HCT116 (cell line): Measurements from ENCODE around the gene TNN. TPM values are rescaled to one million over a fixed set of nuclear protein-coding genes. Genes with fewer than 3 reads are reported as not detected.

Experiments
- ATAC-seq: fragments of 200-7000 bp; cut with Tn5 transposase; 2 replicates; pipeline ENCODE4 v1.9.1; 2020; ENCODE audit warnings: mild to moderate bottlenecking, moderate library complexity
- BruUV-seq: library from RNA; stranded (reverse); fragments of 400-500 nt; replicated peaks from 2 replicates; lab custom pipeline; 2021; lab: Mats Ljungman, UMichigan
- CTCF ChIA-PET: fragments of 300-600 bp; sonication (Branson Sonifier 250); formaldehyde crosslinking; loops from one replicate; lab custom pipeline; 2021; ENCODE audit warnings: antibody characterized with exemption; lab: Charles Lee
- POLR2A ChIA-PET: fragments of 300-600, 350-600 bp; sonication (Branson Sonifier 250); formaldehyde crosslinking; loops from one replicate; lab custom pipeline; 2021; ENCODE audit warnings: antibody characterized with exemption; lab: Charles Lee
- RAD21 ChIA-PET, 2 experiments: fragments of 300-600 bp; sonication (Branson Sonifier 250); formaldehyde crosslinking; loops; one replicate each; lab custom pipeline; 2023; ENCODE audit warnings: low total read pairs in 2 of 2; ENCODE audit not compliant: uncharacterized antibody in 2 of 2, unreplicated experiment in 2 of 2, low non-redundant PET in 1 of 2; lab: Charles Lee
- DNase-seq: peaks from one replicate; pipeline ENCODE4 v3.0.0-alpha.2; 2010; ENCODE audit warnings: low read depth, low spot score
- H2AFZ ChIP-seq: fragments of 200-600 bp; shearing (Covaris generic), sonication (generic); 2 replicates; pipeline ENCODE4 v1.6.1; 2017; ENCODE audit warnings: low read depth, mixed run types, mixed read lengths, antibody characterized with exemption, low read length; ENCODE audit not compliant: poor library complexity, severe bottlenecking
- H3K27ac ChIP-seq: 2 replicates; pipeline ENCODE4 v1.5.1; 2012; ENCODE audit warnings: low read depth, low read length
- H3K27me3 ChIP-seq: fragments of 200-600 bp; sonication (generic); 2 replicates; pipeline ENCODE4 v1.6.1; 2016; ENCODE audit warnings: mixed run types, low read length, mixed read lengths; ENCODE audit not compliant: insufficient read depth
- H3K36me3 ChIP-seq, 2 experiments: fragments of 200-500 bp in 1 of 2; fragments of 200-600 bp in 1 of 2; sonication (Bioruptor generic) in 1 of 2; sonication (generic) in 1 of 2; 2 replicates each; pipeline versions ENCODE4 v1.5.1 to v1.6.1; 2014 to 2016; ENCODE audit warnings: low read length in 2 of 2, inconsistent platforms in 1 of 2, mixed read lengths in 1 of 2, mixed run types in 1 of 2; ENCODE audit not compliant: insufficient read depth in 2 of 2, control insufficient read depth in 1 of 2
- H3K4me1 ChIP-seq, 2 experiments: fragments of 200-600 bp in 1 of 2; sonication (generic) in 1 of 2; 2 replicates each; pipeline versions ENCODE4 v1.5.1 to v1.6.1; 2012 to 2017; ENCODE audit warnings: low read length in 2 of 2, inconsistent platforms in 1 of 2, mild to moderate bottlenecking in 1 of 2, mixed read lengths in 1 of 2, mixed run types in 1 of 2, moderate library complexity in 1 of 2; ENCODE audit not compliant: insufficient read depth in 2 of 2, control insufficient read depth in 1 of 2
- H3K4me2 ChIP-seq: fragments of 200-600 bp; sonication (generic); 2 replicates; pipeline ENCODE4 v1.6.1; 2017; ENCODE audit warnings: mixed run types, low read length, mixed read lengths
- H3K4me3 ChIP-seq, 2 experiments: fragments of 200-600 bp in 1 of 2; sonication (generic) in 1 of 2; replicated peaks in 1 of 2; 2 replicates each; pipeline ENCODE4 v1.5.1; 2011 to 2016; ENCODE audit warnings: low read length in 2 of 2, control low read depth in 1 of 2, low read depth in 1 of 2, mild to moderate bottlenecking in 1 of 2, mixed read lengths in 1 of 2, mixed run types in 1 of 2
- H3K79me2 ChIP-seq: fragments of 200-600 bp; sonication (generic); 2 replicates; pipeline ENCODE4 v1.6.1; 2017; ENCODE audit warnings: mild to moderate bottlenecking, mixed run types, low read length, moderate library complexity, mixed read lengths; ENCODE audit not compliant: insufficient read depth
- H3K9ac ChIP-seq: fragments of 200-600 bp; sonication (generic); 2 replicates; pipeline ENCODE4 v1.6.1; 2016; ENCODE audit warnings: low read length, mixed read lengths
- H3K9me2 ChIP-seq: fragments of 200-600 bp; sonication (generic), shearing (Covaris generic); 2 replicates; pipeline ENCODE4 v1.6.1; 2017; ENCODE audit warnings: mixed run types, mild to moderate bottlenecking, moderate library complexity; ENCODE audit not compliant: insufficient read depth
- H3K9me3 ChIP-seq, 2 experiments: fragments of 200-500 bp in 1 of 2; fragments of 200-600 bp in 1 of 2; sonication (Bioruptor generic) in 1 of 2; sonication (generic) in 1 of 2; 2 replicates each; pipeline ENCODE4 v1.6.1; 2014 to 2017; ENCODE audit warnings: low read length in 2 of 2, mixed read lengths in 2 of 2, inconsistent platforms in 1 of 2, low read depth in 1 of 2, mild to moderate bottlenecking in 1 of 2, mixed run types in 1 of 2, moderate library complexity in 1 of 2; ENCODE audit not compliant: control insufficient read depth in 1 of 2, insufficient read depth in 1 of 2
- H4K20me1 ChIP-seq: fragments of 200-600 bp; sonication (generic), shearing (Covaris generic); 2 replicates; pipeline ENCODE4 v1.6.1; 2017; ENCODE audit warnings: mixed run types, mild to moderate bottlenecking, moderate library complexity; ENCODE audit not compliant: insufficient read depth
- CEBPB ChIP-seq: IDR thresholded peaks from 2 replicates; pipeline ENCODE4 v1.6.1; 2012; ENCODE audit warnings: low read depth
- CTCF ChIP-seq, 3 experiments: fragments of 200-600 bp in 1 of 3; sonication (generic) in 1 of 3; IDR thresholded peaks in 2 of 3; conservative IDR thresholded peaks in 1 of 3; 2 replicates each; pipeline ENCODE4 v1.5.1; 2012 to 2017; ENCODE audit warnings: low read depth in 2 of 3, low read length in 2 of 3, antibody characterized with exemption in 1 of 3, borderline replicate concordance in 1 of 3, control low read depth in 1 of 3, mild to moderate bottlenecking in 1 of 3, mixed read lengths in 1 of 3, mixed run types in 1 of 3, moderate library complexity in 1 of 3; ENCODE audit not compliant: insufficient read depth in 1 of 3
- ELF1 ChIP-seq: IDR thresholded peaks from 2 replicates; pipeline ENCODE4 v1.6.1; 2012; ENCODE audit warnings: low read depth, borderline replicate concordance
- EZH2 ChIP-seq: fragments of 200-600 bp; sonication (generic); IDR thresholded peaks from 2 replicates; pipeline ENCODE4 v1.6.1; 2017; ENCODE audit warnings: antibody characterized with exemption, mixed run types
- EZH2phosphoT487 ChIP-seq: fragments of 200-600 bp; IDR thresholded peaks from 2 replicates; pipeline ENCODE4 v1.6.1; 2018; ENCODE audit warnings: antibody characterized with exemption, borderline replicate concordance
- FOSL1 ChIP-seq: IDR thresholded peaks from 2 replicates; pipeline ENCODE4 v1.6.1; 2012; ENCODE audit warnings: low read depth
- RAD21 ChIP-seq: IDR thresholded peaks from 2 replicates; pipeline ENCODE4 v1.6.1; 2012; ENCODE audit warnings: low read depth, mild to moderate bottlenecking
- REST ChIP-seq: IDR thresholded peaks from 2 replicates; pipeline ENCODE4 v1.6.1; 2012; ENCODE audit warnings: low read depth
- SP1 ChIP-seq: IDR thresholded peaks from 2 replicates; pipeline ENCODE4 v1.6.1; 2012; ENCODE audit warnings: low read depth
- SRF ChIP-seq: IDR thresholded peaks from 2 replicates; pipeline ENCODE4 v1.6.1; 2012; ENCODE audit warnings: low read depth
- TCF7L2 ChIP-seq: IDR thresholded peaks from 2 replicates; pipeline ENCODE4 v1.7.0; 2011; ENCODE audit warnings: borderline replicate concordance, inconsistent platforms; ENCODE audit not compliant: insufficient read depth, insufficient read length; ENCODE audit errors: extremely low read depth
- YY1 ChIP-seq: IDR thresholded peaks from 2 replicates; pipeline ENCODE4 v1.6.1; 2011; ENCODE audit warnings: low read length, low read depth, moderate library complexity, mild to moderate bottlenecking; ENCODE audit not compliant: insufficient replicate concordance; ENCODE audit errors: extremely low read depth
- ZBTB33 ChIP-seq: IDR thresholded peaks from 2 replicates; pipeline ENCODE4 v1.6.1; 2011; ENCODE audit warnings: mild to moderate bottlenecking, low read length, moderate library complexity; ENCODE audit not compliant: insufficient replicate concordance; ENCODE audit errors: extremely low read depth
- ZNF274 ChIP-seq: fragments of 200-500 bp; sonication (Bioruptor generic); IDR thresholded peaks from 2 replicates; pipeline ENCODE4 v1.6.1; 2014; ENCODE audit warnings: mild to moderate bottlenecking, low read depth, low read length, inconsistent platforms
- intact Hi-C: fragments of 100-400 bp; cut with micrococcal nuclease; formaldehyde crosslinking; loops from 2 replicates; pipeline ENCODE4 v1.10.0; 2022
- total RNA-seq: library from RNA; stranded (reverse); gene quantifications from one replicate; pipeline ENCODE4 v1.2.1, GENCODE V29; 2021; ENCODE audit not compliant: unreplicated experiment

The TNN gene
- total RNA-seq, 1 experiment from 2014 or later = not detected

GRCh38 chr1:175131095-175131494 is 63.5 kb downstream of the TNN start:
- no peaks in the 10 kb centered on the region for H3K36me3 ChIP-seq
- no peak for DNase-seq
- no peak overlapping the region for H3K4me3 ChIP-seq
- H3K9me2 ChIP-seq = no peaks in the 10 kb centered on the region
- ATAC-seq = no peak
- no peaks in the 10 kb centered on the region for H4K20me1 ChIP-seq
- H3K9me3 ChIP-seq = no peaks in the 10 kb centered on the region
- intact Hi-C loops = no loop called here
- RAD21 ChIA-PET = no interaction called here
- peaks cover 5% of the 10 kb centered on the region for H3K27me3 ChIP-seq
- H3K79me2 ChIP-seq = no peaks in the 10 kb centered on the region
- no peak overlapping the region for H2AFZ ChIP-seq
- CTCF ChIA-PET = no interaction called here
- H3K4me1 ChIP-seq = peaks cover 0 to 8% of the 10 kb centered on the region in 2 experiments; a peak in 1 of 4 replicates
- H3K9ac ChIP-seq = no peak overlapping the region
- no peak for TF ChIP-seq SP1
- TF ChIP-seq ZNF274 = no peak
- TF ChIP-seq TCF7L2 = no peak
- TF ChIP-seq EZH2phosphoT487 = no peak
- no peak for TF ChIP-seq ELF1
- TF ChIP-seq RAD21 = no peak
- TF ChIP-seq EZH2 = no peak
- no peak for TF ChIP-seq CTCF (IDR thresholded peaks at IDR 0.05 in 2 of 3, conservative IDR thresholded peaks at IDR 0.05 in 1 of 3; ENCODE audit: borderline replicate concordance in 1 of 3, insufficient read depth in 1 of 3, low read depth in 2 of 3, low read length in 2 of 3)
- TF ChIP-seq CEBPB = no peak
- no peak for TF ChIP-seq SRF
- no peak for TF ChIP-seq YY1
- no peak for TF ChIP-seq ZBTB33
- TF ChIP-seq FOSL1 = no peak
- TF ChIP-seq REST = no peak
- TF ChIP-seq, all 23 proteins: peak for 0
- Histone ChIP-seq H3K4me2 (no peak overlapping the region), H3K27ac (no peak overlapping the region)
- no TSS peak for BruUV-seq
- POLR2A ChIA-PET = no interaction called here
